Ovary (tissue), 9 donors: ENCODE measurements around the gene TRAPPC3. TPM values are rescaled to one million over a fixed set of nuclear protein-coding genes. Genes with fewer than 3 reads are reported as not detected.

Source experiments
- DNase-seq, 5 donors: peaks; one replicate each; pipeline ENCODE4 v3.0.0-alpha.2; 2019 to 2020
- H3K27ac ChIP-seq, 2 donors: fragments of 200-600 bp; one replicate each; pipeline versions ENCODE4 v1.5.1 to v1.8.0; 2019 to 2022
- H3K27me3 ChIP-seq: fragments of 200-600 bp; one replicate; pipeline ENCODE4 v1.8.0; 2022
- H3K36me3 ChIP-seq: fragments of 200-600 bp; sonication (generic); one replicate; pipeline ENCODE4 v1.5.1; 2019
- H3K4me1 ChIP-seq: one replicate; pipeline ENCODE4 v1.8.1; 2013; ENCODE audit warnings: mild to moderate bottlenecking, moderate library complexity; ENCODE audit not compliant: insufficient read depth
- H3K4me3 ChIP-seq: fragments of 200-600 bp; sonication (generic); one replicate; pipeline ENCODE4 v1.5.1; 2017
- H3K9me3 ChIP-seq, 2 donors: fragments of 200-600 bp in 1 of 2; sonication (generic) in 1 of 2; one replicate each; pipeline versions ENCODE4 v1.5.1 to v1.8.1; 2013 to 2019; ENCODE audit warnings: mild to moderate bottlenecking in 1 of 2, moderate library complexity in 1 of 2
- EP300 ChIP-seq: sonication (generic); formaldehyde crosslinking; IDR thresholded peaks from one replicate; pipeline ENCODE4 v1.6.1; 2017; ENCODE audit warnings: antibody characterized with exemption
- POLR2A ChIP-seq: fragments of 450-650 bp; IDR thresholded peaks from one replicate; pipeline ENCODE4 v1.6.1; 2017; ENCODE audit warnings: antibody characterized with exemption, mild to moderate bottlenecking, moderate library complexity
- WGBS, 3 donors: extraction: QIAGEN DNeasy Blood & Tissue Kit in 1 of 3; methylation state at CpG; one replicate each; pipeline versions ENCODE4 v1.1.5 to v1.1.7; 2013 to 2017; 5-methylcytosine and 5-hydroxymethylcytosine counted together
- intact Hi-C, 4 donors: fragments of 100-400 bp; cut with DNase I; formaldehyde crosslinking; loops; one replicate each; pipeline versions ENCODE4 v1.11.0 to v1.15.1; 2022 to 2023
- polyA plus RNA-seq, 2 donors: library from polyadenylated mRNA; stranded (reverse); fragments of 200-250 nt in 1 of 2; fragments of 350-450 nt in 1 of 2; fragmentation: Illumina TruSeq in 1 of 2; extraction: RNeasy Lipid Tissue Mini Kit (QIAGEN cat#74804) in 1 of 2; gene quantifications; one replicate each; pipeline ENCODE4 v1.2.3, GENCODE V29; 2013 to 2014
- total RNA-seq, 7 donors: library from RNA; depleted of rRNA in 2 of 7; stranded (reverse); fragments of >200 nt in 2 of 7; fragmentation: NEBNext Ultra II Directional in 3 of 7; extraction: Animal tissue kit (Norgen Biotek cat#: 25700) in 3 of 7; gene quantifications; one replicate each; pipeline versions ENCODE4 v1.1.0 to v1.2.4, GENCODE V29; 2016 to 2023
- TF ChIP-seq, protein P1 (sequence below), 3 donors: fragments of 450-650 bp in 2 of 3; fragments of 200-600 bp in 1 of 3; IDR thresholded peaks; one replicate each; pipeline versions ENCODE4 v1.5.1 to v1.8.0; 2016 to 2022; ENCODE audit warnings: antibody characterized with exemption in 3 of 3, mild to moderate bottlenecking in 1 of 3
- donor health status: DM: no; HTN: no; CAD: no; lungs with moderate emphysema.
- donor health status: DM: no; HTN: no; CAD: no.
- donor health status: Bipolar disorder and iron deficiency.
- donor health status: DM: yes; HTN: yes; CAD: no.
- donor health status: DM: no; HTN: no; CAD: no.
- donor health status: DM: yes; HTN: yes; CAD: no.

The TRAPPC3 gene
- total and polyA plus RNA-seq, 9 donors: 42.3 to 94.6 (median 45.2) TPM

DNA sequence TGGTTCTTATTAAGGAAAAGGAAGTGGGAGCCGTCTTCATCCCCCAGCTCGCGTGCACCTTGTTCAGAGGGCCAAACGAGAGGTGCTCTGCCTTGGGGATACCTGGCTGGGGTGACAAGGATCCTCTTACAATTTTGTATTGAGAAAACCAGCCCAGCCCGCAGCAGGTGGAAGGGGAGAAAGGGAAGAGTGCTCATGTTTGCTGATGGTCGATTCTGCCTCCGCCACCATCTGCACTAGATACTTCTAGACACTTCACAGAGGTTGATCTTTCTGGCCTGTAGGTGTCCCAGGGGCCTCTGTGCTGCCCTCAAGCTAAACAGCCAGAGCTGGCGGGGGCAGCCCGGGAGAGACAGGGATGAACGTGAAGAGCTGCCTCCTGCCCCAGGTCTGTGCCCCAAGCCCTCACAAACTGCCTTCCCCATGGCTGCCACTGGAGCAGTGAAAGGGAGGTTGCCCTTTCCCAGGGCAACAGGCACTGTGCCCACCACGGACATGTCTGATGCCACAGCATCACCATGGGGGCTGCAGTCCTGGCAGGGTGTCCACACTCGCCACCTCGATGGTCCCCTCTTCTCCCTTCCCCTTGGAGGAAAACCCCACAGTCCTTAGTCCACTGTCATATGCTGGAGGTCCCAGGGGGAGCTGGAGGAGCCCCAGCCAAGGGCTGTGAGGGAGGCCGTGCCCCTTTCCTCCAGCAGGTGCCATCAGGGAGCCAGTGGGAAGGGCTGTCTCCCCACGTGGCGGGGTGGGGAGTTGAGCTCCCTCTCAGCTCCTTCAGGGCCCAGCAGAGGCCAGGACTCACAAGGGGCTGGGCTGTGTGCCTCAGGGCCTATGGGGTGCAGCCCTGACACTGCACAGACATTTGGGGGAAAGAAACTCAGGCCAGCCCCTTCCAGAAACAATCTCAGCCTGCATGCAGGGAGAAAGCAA, 52.5 kb downstream of the TRAPPC3 start:
- WGBS, 3 donors: 59 to 65% (median 63%) methylated on average over 12 to 16 of the region's 16 CpGs
- no peaks in the 10 kb centered on the region for H3K27me3 ChIP-seq
- intact Hi-C loops: loop anchor here in 3 of 4 donors (5.0 to 10.0 kb wide), 4 partner anchors 36 to 318 kb away; no protein-coding TSS in a partner anchor
- no peaks in the 10 kb centered on the region for H3K4me1 ChIP-seq
- no peaks in the 10 kb centered on the region for H3K9me3 ChIP-seq
- TF ChIP-seq POLR2A: no peak
- TF ChIP-seq, protein P1, sequence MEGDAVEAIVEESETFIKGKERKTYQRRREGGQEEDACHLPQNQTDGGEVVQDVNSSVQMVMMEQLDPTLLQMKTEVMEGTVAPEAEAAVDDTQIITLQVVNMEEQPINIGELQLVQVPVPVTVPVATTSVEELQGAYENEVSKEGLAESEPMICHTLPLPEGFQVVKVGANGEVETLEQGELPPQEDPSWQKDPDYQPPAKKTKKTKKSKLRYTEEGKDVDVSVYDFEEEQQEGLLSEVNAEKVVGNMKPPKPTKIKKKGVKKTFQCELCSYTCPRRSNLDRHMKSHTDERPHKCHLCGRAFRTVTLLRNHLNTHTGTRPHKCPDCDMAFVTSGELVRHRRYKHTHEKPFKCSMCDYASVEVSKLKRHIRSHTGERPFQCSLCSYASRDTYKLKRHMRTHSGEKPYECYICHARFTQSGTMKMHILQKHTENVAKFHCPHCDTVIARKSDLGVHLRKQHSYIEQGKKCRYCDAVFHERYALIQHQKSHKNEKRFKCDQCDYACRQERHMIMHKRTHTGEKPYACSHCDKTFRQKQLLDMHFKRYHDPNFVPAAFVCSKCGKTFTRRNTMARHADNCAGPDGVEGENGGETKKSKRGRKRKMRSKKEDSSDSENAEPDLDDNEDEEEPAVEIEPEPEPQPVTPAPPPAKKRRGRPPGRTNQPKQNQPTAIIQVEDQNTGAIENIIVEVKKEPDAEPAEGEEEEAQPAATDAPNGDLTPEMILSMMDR (IDR thresholded peaks at IDR 0.05): peak in 1 of 3 donors; percentile 33
- no peak for TF ChIP-seq EP300
- no peak overlapping the region for H3K4me3 ChIP-seq
- no peak overlapping the region for H3K27ac ChIP-seq
- no peaks in the 10 kb centered on the region for H3K36me3 ChIP-seq
- peak in 1 of 5 donors; percentile 43 for DNase-seq

DNA sequence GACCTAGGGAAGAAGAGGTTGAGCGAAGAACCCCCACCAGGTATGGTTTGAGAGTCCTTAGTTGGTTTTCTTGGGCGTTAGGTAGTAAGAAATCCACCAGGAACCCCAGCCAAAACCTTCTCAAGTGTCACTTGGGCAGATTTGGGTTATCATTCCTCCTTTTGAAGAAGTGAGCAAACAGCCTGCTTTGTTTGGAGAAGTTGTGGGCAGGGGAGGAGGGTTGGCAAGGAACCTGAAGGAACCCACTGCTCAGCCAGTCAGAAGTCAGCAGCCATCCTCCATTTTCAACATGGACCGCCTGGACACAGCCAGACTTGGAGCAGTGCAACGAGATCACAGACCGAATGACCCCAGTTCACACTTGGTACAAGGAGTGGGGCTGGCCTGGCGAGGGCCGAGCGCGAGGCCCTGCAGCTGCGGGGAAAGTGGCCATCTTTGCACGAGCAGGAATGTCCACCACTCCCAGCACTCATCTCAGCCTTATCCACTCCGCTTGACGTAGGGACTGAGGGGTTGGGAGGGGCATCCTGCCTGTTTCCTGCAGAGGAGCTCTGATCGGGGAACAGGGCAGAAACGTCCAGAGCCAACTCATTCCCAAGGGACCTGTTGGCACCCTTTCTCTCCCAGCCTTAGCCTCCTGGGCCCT, 53.4 kb downstream of the TRAPPC3 start:
- intact Hi-C loops: loop anchor here in 3 of 4 donors (5.0 to 10.0 kb wide), 4 partner anchors 36 to 319 kb away; no protein-coding TSS in a partner anchor
- 49 to 58% (median 58%) methylated on average over 14 to 15 of the region's 15 CpGs for WGBS, 3 donors
- Histone ChIP-seq H3K27ac (no peak overlapping the region), H3K27me3 (no peaks in the 10 kb centered on the region), H3K9me3 (no peaks in the 10 kb centered on the region), H3K36me3 (no peaks in the 10 kb centered on the region), H3K4me1 (no peaks in the 10 kb centered on the region), H3K4me3 (no peak overlapping the region)
- peak in 1 of 5 donors; percentile 9 for DNase-seq
- TF ChIP-seq EP300 (no peak), POLR2A (no peak)
- TF ChIP-seq, protein P1 (IDR thresholded peaks at IDR 0.05): no peak

DNA sequence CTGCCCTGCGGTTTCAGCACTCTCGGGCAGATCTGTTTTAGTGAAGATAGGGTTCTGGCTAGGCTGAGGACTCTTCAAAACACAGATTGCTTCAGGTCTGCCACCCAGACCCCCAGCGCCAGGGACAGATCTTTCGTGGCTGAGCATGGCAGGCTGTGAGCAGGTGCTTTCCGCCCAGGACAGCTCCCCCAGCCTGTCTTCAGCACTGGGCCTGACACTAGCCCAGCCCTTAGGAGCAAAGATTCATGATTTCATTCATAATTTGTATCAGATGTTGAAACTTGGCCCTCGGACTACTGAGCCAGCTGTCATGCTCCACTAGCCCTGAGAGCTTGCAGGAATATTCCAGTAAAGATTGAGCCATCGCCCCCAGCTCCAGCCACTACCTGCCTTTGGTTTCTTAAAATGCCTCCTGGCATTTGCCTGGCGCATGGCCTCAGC, 54.6 kb downstream of the TRAPPC3 start:
- H3K4me3 ChIP-seq: no peak overlapping the region
- DNase-seq: peak in 1 of 5 donors; percentile 24
- H3K36me3 ChIP-seq: no peaks in the 10 kb centered on the region
- H3K9me3 ChIP-seq: no peaks in the 10 kb centered on the region
- WGBS, 3 donors: 76 to 77% (median 76%) methylated on average over 8 of the region's 8 CpGs
- TF ChIP-seq EP300 (no peak), POLR2A (no peak)
- TF ChIP-seq, protein P1 (IDR thresholded peaks at IDR 0.05): no peak
- intact Hi-C loops: loop anchor here in 3 of 4 donors (5.0 to 10.0 kb wide), 4 partner anchors 38 to 320 kb away; no protein-coding TSS in a partner anchor
- no peaks in the 10 kb centered on the region for H3K27me3 ChIP-seq
- peaks cover 2% of the 10 kb centered on the region for H3K4me1 ChIP-seq
- H3K27ac ChIP-seq: no peak overlapping the region

DNA sequence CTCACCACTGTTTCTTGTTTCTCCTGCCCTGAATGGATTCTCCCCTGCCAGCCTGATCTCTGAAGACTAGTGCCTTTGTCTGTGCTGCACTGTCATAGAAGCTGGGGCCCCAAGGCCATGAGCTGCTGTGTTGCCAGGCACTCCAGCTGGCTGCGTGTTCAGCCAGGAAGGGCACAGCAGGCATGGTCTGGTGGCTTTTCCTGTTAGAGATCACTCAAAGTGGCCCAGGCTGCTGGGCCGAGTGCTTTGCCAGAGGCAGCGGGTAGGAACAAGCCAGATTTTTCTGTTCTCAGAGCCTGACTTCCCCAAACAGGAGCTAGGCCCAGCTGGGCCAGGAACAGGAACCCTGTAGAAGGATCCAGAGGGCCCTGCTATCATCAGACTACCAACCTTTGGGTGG, 55.4 kb downstream of the TRAPPC3 start:
- no peak for TF ChIP-seq EP300
- TF ChIP-seq, protein P1 (IDR thresholded peaks at IDR 0.05): no peak
- TF ChIP-seq POLR2A: no peak
- 76 to 89% (median 85%) methylated on average over 3 of the region's 3 CpGs for WGBS, 3 donors
- Histone ChIP-seq H3K4me3 (no peak overlapping the region), H3K27me3 (no peaks in the 10 kb centered on the region), H3K9me3 (no peaks in the 10 kb centered on the region), H3K36me3 (no peaks in the 10 kb centered on the region), H3K27ac (no peak overlapping the region), H3K4me1 (peaks cover 5% of the 10 kb centered on the region)
- intact Hi-C loops: loop anchor here in 1 of 4 donors (10.0 kb wide), 1 partner anchor 321 kb away; no protein-coding TSS in a partner anchor
- peak in 1 of 5 donors; percentile 25 for DNase-seq
